GM18909 (cell line): ENCODE measurements around the gene CACNA2D2.

Experiments
- ATAC-seq: cut with Tn5 transposase; IDR thresholded peaks from one replicate; pipeline ENCODE4 v1.9.1; 2021; ENCODE audit warnings: mild to moderate bottlenecking; ENCODE audit not compliant: unreplicated experiment, poor library complexity

Gene CACNA2D2

GRCh38 chr3:50502584-50503423 lies 630 bp downstream of the CACNA2D2 start:
- no peak for ATAC-seq

- no peak for ATAC-seq
Observed at GRCh38 chr3:50502225-50502583, 1.2 kb downstream of the CACNA2D2 start.

- ATAC-seq = no peak
Observed at GRCh38 chr3:50495609-50496423, 7.6 kb downstream of the CACNA2D2 start.

- no peak for ATAC-seq
Observed at GRCh38 chr3:50494126-50494525, 9.3 kb downstream of the CACNA2D2 start.

- ATAC-seq = no peak
Observed at GRCh38 chr3:50493623-50494022, 9.8 kb downstream of the CACNA2D2 start.

- no peak for ATAC-seq
Observed at GRCh38 chr3:50493086-50493485, 10.3 kb downstream of the CACNA2D2 start.

- ATAC-seq = no peak
Observed at GRCh38 chr3:50491023-50491422, 12.4 kb downstream of the CACNA2D2 start.

GRCh38 chr3:50490424-50490823 lies 13.0 kb downstream of the CACNA2D2 start:
- ATAC-seq = no peak

- no peak for ATAC-seq
Observed at GRCh38 chr3:50487181-50487580, 16.3 kb downstream of the CACNA2D2 start.

- ATAC-seq = no peak
Observed at GRCh38 chr3:50486219-50486888, 17.1 kb downstream of the CACNA2D2 start.

GRCh38 chr3:50484722-50485121 lies 18.7 kb downstream of the CACNA2D2 start:
- ATAC-seq = no peak

- no peak for ATAC-seq
Observed at GRCh38 chr3:50483374-50483773, 20.1 kb downstream of the CACNA2D2 start.

GRCh38 chr3:50481992-50482391 lies 21.4 kb downstream of the CACNA2D2 start:
- ATAC-seq = no peak

- no peak for ATAC-seq
Observed at GRCh38 chr3:50480471-50480870, 23.0 kb downstream of the CACNA2D2 start.

- ATAC-seq = no peak
Observed at GRCh38 chr3:50479523-50479922, 23.9 kb downstream of the CACNA2D2 start.

- ATAC-seq = no peak
Observed at GRCh38 chr3:50478671-50479260, 24.7 kb downstream of the CACNA2D2 start.

- ATAC-seq = no peak
Observed at GRCh38 chr3:50478051-50478450, 25.4 kb downstream of the CACNA2D2 start.

GRCh38 chr3:50475348-50475747 lies 28.1 kb downstream of the CACNA2D2 start:
- ATAC-seq = no peak

GRCh38 chr3:50474717-50475116 lies 28.7 kb downstream of the CACNA2D2 start:
- no peak for ATAC-seq

GRCh38 chr3:50473768-50474167 lies 29.7 kb downstream of the CACNA2D2 start:
- ATAC-seq = no peak

- no peak for ATAC-seq
Observed at GRCh38 chr3:50472958-50473357, 30.5 kb downstream of the CACNA2D2 start.
